T-helper 22 cell (primary cell): Measurements from ENCODE around the gene LRRC3B.

ENCODE experiments used
- DNase-seq: peaks from one replicate; pipeline ENCODE4 v3.0.0-alpha.2; 2020; ENCODE audit warnings: low read depth

The LRRC3B gene

DNA sequence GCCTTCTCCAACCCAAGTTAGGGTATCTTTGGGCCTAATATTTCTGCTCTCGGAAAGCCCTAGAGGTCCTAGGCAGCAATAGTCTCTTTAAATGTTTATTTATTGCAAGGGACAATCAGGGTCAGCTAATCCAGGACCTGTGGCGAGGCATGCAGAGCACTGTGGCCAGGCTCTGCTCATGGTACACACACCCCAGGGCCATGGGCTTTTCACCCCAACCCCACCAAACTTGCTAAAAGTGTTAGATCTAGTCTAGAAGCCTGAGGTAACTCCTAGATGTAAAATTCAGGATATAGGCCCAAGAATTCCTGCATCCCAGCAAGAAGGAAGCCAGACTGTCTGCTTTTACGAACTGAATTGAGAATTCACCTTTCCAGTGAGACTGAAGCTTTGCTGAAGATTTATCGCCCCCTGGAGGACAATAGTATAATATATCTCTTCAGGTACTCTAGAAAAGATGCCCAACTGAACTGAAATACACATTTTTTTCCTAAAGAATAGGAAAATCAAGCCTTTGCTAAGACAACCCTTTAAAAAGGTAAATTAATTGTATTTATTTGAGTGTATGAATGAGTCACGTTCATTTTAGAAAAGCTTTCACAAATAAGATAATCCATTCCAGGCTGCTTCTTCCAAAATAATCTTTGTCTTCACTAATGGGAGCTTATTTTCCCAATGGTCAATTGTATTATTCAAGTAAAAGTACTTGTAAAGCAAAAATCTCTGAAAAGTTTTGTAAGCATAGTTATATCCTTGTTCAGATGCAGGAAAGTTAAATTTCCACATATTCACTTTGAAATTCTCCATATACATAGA, 89.8 kb downstream of the LRRC3B start:
- DNase-seq, result no peak

GRCh38 chr3:26713091-26713490, 90.5 kb downstream of the LRRC3B start:
- DNase-seq, result no peak

DNA sequence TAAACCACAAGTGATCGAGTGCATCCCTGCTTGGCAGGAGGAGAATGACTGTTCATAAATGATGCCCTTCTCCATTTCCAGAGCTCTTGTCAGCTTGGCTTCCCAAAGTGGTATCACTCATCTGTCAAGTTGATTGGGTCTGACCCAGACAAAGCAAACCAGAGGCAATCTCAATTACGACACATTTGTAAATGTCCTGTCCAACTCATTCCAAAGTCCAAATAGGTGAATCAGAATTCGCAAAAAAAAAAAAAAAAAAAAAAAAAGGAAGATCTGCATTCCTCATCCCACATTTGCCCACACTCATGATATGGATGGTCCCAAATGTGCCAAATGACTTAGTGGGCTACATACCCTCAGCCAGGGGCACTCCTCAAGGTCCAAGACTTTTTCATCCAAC, 91.9 kb downstream of the LRRC3B start:
- DNase-seq, result no peak

GRCh38 chr3:26715431-26715830, 92.9 kb downstream of the LRRC3B start:
- no peak for DNase-seq

DNA sequence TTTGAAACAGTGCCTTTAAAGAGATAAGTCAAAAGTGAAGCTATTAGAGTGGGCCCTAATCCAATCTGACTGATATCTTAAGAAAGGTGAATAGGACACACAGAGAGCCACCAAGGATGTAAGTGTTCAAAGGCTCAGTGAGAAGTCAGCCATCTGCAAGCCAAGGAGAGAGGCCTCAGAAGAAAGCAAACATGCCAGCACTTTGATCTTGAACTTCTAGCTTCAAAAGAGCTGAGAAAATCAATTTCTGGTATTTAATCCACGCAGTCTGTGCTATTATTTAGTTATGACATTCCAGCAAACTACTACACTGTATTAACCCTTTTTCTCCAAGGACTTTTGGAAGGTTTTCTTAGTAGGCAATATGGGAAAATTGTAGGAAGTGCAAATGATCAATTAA, 95.7 kb downstream of the LRRC3B start:
- no peak for DNase-seq

DNA sequence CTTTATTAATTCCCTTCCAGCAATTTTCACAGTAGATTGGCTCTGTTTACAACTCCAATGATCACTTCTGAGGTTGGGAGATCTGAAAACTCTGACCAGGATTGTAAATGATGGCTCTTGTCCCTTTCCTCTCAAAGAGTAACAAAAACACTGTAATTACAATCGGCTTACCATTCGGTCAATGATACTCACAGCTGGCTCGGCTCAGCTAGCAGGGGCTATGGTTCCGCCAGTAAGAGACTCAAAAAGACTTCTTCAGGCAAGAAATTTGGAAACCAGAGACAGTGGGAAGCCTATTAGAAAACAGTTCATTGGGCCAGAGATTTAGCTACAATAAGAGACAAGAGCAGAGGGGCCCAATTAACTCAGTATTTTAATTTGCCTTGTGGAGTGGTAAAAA, 96.6 kb downstream of the LRRC3B start:
- no peak for DNase-seq

GRCh38 chr3:26721047-26721446, 98.5 kb downstream of the LRRC3B start:
- no peak for DNase-seq

DNA sequence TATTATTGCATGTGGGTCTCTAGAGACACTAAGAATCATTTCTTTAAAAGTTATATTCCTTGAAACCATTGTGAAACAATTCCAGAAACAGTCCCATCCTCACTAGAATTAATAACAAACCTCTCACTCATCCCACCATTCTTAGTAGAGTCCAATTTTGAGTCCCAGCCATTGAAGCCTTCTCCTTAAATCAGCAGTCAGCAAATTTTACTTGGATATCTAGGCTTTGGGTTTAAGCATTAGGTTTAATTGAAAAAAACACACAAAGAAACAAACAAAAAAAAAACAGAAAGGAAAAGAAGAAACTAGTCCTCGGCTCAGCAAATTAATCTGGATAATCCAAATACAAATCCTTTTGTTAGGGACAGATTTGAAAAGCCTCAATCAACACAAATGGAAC, 109.3 kb downstream of the LRRC3B start:
- DNase-seq, result no peak

DNA sequence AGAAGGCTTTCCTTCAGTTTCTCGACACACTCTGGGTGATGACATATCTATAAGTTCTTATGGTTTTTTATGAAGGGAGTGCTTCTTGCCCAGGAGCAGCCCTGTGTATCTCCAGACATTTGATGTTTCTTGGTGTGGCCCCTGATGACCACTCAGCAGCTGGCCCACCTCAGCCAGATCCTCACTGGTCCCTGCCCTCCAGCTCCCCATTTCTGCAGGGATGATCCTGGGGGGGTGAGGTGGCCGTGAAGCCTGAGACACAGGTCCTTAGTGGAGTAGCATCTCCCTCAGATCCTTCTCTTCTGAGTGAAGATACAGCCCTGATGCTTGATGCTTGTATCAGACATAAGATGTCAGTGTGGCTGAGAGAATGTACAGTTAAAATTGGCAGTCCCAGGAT, 127.7 kb downstream of the LRRC3B start:
- no peak for DNase-seq

GRCh38 chr3:26752466-26752865, 129.9 kb downstream of the LRRC3B start:
- no peak for DNase-seq

- no peak for DNase-seq
These were observed 130.5 kb downstream of the LRRC3B start for GRCh38 chr3:26753095-26753494.

DNA sequence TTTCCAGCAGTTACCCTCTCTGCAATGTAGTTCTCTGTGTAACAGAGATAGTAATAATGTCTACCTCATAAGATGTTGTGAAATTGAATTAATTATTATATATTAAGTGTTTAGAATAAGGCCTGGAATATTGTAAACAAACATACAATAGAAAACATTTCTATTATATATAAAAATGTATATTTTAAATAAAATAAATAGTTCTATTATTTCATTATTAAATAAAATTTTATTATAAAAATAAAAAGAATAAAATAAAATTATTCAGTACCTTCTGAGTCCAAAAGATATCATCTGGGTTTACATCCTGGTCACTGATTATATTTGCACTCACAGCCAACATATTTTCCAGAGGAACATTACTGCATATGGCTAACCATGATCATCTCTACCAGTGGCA, 135.4 kb downstream of the LRRC3B start:
- DNase-seq, result no peak
